Stimulated activated naive CD4-positive, alpha-beta T cell treated with Interleukin-2 at 50 U/mL for 16 hours (primary cell): ENCODE results near the gene ZBTB33.

Experiments used
- DNase-seq: peaks from one replicate; lab custom pipeline; 2025; lab: John Stamatoyannopoulos, UW

Gene ZBTB33

DNA sequence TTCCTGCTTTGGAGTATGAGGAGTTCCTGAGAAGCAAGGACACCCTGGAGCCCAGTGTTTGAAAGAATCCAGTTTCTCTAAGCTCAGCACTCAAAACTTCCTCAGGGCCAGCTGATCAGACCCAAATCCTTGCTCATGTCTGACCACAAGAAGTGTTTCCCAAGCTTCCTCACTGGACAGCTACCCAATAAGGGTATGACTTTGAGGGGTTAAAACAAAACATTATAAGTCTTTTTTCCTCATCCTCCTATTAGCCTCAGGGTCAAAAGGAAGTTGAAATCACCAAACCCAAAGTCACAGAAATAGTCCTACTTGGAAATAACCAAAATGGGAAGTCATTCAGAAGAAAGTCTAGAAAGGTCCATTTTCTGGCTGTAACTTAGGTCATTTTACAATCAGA, 13.7 kb downstream of the ZBTB33 start:
- DNase-seq: no peak

DNA sequence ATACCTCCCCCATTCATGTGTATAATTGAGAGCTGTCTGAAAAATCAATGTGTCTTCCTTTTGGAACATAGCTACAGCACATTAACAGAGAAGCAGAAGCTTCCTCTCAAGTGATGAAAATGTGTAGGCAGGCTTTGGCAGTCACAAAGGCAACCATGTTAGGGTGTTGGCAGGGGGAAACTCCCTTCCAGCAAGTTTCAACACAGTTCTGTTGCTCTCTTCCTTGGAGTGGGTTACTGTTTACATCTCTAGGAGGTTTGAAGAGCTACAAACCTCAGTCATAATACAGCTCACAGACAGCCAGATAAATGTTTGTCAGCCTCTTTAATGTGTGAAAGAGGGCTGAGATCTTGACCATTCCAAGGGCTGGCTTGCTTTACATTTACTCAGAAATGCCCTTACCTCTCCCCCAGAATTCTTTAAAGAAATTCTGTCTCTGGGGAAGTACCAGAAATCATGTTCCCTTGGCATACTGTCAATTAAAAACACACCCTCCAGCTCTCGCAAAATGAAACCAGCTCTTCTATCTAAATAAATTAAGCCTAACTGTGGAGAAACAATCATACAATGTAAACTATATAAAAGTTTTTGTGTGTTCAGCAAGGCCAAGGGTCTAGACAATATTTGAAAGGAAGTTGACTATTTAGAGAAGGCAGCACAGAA, 18.9 kb downstream of the ZBTB33 start:
- DNase-seq: no peak

DNA sequence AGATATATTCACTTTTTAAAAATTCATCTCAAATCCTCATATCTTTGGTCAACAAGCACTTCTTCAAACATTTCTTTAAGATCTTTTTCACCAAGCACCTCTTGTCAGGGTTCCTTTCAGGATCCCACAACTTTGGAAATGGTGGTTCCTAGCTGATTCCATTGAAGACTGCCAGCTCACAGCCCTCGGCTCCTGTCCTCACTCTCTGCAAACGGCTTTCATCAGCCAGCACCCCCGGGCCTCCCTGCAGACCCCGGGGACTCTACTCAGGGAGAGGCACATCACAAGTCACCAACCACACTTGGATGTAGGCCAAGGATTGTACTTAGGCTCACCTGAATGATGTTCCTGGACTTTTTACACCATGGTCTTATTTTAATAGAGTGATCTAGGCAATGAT, 20.0 kb downstream of the ZBTB33 start:
- no peak for DNase-seq

DNA sequence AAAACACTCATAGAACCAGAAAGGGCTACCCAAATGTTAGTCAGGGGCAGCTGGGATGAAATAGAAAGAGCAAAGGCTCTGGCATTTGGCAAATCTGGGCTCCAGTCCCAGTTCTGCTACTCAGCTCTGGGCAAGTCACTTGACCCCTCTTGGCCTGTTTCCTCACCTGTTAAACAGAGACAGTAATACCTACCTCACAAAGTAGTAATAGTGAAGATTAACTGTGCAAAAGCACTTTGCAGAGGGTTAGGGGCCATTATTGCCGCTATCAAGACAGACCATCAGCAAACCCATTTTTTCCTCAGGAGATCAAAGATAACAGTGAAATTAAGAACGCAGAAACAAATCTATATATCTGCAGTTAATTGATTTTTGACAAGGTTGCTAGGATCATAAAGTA, 20.6 kb downstream of the ZBTB33 start:
- DNase-seq: no peak

DNA sequence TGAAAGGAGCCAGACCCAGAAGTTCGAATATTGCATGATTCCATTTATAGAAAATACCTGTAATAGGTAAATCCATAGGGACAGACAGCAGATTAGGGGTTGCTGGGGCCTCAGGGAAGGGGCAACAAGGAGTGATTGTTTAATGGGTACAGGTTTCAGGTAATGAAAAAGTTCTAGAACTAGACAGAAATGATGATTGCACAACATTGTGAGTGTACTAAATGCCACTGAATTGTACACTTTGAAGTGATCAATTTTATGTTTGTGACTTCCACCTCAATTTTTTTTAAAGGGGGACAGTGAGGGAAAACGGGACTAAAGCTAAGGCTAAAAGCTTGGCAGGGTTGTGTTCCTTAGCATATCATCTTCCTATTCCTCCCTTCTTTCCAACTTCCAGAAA, 23.5 kb downstream of the ZBTB33 start:
- no peak for DNase-seq

DNA sequence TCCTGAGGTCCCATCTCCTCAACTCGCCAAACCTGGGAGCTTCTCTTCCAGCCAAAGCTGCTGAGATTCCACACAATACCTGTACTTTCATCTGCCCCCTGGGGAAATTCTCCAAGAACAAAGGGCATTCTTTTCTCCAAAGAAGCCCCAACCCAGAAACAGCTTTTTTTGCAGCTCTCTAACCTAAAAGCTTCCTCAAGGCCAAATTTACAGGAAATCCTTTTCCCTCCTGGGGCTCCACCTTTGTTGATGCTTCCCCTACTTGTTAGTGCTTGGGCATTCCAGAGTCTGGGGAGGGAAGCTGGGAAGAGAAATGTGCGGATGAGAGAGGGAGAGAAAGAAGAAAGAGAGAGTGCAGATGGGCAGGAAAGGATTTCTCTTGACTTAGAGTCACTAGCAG, 24.3 kb downstream of the ZBTB33 start:
- no peak for DNase-seq

DNA sequence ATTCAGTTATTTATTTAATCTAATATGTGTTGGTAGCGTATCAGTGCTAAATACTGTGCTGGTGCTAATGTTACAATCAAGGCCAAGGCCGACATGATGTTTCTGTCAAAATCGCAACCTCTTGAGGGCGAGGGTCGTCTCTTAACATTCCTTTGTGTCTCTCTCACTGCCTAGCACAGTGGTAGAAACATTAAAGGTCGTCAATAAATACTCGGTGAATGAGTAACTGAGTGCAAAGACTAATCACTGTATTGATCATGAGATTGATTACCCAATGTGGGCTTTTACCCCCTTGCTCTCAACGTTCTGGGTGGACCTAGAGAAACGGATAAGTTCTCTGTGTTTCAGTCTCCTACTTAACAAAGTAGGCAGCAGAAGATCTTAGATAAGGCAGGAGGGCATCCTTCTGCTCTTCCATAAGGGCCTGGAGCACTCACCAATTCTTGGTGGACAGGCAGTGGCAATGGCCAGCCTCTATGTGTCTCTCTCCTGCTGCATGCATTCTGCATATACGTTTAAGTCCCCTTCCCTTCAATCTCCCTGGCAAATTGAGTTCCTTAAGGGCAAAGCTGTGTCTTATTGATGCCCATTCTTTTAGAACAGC, 30.5 kb downstream of the ZBTB33 start:
- DNase-seq: no peak

DNA sequence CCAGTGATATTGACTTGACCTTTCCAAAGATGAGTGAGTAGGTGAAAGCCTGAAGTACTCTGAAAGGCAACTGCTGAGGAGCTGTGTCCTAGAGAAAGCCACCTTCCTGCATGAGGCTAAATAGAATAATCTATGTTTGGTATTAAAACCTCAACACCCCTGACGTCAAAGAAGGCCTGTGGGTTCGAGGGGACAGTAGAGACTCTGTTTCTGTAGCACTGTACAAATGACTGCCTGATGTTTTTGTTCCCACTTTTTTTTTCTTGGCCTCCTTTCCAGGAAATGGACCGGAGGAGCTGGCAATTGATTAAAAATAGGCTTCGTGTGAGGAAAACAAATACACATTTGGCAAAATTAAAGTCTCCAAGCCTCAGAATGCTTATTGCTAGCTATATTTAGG, 31.1 kb downstream of the ZBTB33 start:
- DNase-seq: no peak

DNA sequence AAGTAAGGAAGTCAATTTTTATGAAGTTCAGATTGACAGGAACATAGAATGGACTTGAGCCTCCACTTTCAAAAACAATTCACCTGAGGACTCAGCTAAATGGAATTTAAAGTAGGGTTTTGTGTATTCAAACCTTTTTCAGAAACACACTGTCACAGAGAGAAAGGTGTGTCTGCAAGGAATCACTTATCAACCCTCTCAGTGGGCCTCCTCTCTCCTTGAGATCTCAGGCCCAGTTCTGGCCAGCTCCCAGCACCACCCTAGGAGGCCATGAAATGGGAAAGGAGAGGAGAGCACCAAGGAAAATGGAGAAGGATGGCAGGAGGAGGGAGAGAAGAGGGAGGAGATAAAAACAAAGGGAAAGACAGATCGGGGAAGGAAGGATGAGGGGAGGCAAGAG, 32.1 kb downstream of the ZBTB33 start:
- no peak for DNase-seq

DNA sequence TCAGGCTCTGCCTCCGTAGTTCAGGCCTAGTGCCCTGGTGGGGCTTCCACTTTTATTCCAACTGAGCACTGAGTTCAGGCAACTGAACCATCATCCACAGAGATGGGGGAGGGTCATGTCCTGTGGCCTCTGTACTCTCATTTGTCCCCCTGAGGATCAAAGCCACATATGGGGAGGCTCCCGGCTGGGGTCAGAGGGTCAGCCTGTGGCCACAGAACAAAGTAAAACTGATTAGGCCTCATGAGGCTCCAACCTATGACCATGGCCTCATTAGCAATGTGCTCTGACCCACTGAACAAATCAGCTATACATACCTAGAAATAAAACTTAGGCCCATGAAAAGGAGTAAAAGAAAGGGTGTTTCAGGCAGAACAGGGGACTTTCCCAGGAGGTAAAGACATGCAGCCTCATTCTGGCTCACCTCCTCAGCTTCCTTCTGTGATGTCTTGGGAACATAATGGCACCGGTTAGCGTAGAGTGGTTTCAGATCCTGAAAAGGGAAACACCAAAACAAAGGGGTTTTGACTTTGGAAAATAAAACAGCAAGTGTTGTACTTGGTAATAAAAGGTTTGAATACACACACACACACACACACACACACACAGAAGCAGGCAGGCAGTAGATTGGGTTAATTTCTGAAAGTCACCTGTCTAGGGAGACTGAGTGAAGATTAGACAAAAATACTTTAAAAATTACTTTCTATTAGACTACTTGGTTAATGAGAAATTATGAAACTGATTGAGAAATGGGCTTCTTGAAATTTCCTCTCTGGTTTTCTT, 36.3 kb downstream of the ZBTB33 start:
- no peak for DNase-seq

DNA sequence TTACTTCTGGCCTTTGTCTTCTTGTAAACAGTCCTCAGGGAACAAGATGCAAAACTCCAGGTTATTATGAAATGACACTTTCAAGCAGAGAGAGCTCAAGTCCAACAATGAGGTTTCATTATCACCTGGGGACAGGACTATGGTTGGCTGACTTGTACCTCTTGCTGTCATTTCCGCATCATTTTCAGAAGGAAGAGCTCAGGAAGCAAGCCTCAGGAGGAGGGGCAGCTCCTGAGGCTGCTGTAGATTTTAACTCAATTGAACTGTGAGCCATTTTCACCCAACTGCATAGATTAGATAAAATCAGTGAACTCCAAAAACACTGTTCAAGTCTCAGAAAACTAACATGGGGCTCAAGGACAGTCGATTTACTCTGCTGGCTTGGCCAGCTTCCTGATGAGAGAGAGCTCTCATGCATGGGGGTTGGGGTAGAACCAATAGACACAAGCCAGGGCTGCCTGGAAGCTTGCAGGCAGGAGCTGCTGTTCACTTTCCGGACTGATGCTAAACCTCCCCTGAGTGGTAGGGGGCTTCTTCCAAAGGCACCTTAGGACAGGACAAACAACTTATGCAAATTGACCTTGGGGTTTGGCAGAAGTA, 37.0 kb downstream of the ZBTB33 start:
- DNase-seq: no peak

DNA sequence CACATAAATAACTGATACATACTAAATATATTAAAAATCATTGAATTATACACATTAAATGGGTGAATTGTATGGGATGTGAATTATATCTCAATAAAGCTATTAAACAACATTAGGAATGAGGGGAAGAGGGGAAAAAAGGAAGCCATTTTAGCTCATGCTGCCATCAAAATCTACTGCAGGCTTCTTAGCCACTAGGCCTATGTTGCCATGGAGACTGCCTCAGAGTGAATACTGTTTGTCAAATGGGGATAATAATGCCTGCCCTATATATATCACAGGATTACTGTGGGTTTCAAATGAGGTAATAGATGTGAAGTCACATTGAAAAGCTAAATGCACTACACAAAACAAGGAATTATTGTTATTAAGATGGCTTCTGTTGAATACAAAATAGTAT, 39.5 kb downstream of the ZBTB33 start:
- DNase-seq: no peak

DNA sequence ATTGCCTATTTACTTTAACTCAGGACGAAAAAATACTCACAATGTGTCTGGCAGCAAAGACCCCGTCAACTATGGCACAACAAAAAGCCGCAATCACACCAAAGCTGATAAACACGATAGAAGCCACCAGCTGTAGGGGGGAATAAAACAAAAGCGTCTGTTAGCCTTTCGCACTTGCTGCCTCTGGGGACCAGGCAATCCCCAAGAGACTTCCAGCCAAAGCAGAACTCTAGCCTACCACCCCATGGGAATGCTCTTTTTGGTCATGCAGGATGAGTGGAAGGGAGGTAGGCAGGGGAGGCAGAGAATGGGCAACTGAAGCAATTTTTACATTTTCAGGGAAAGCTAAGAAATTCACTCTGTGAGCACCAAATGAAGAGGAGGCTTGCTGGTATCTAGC, 40.6 kb downstream of the ZBTB33 start:
- no peak for DNase-seq

DNA sequence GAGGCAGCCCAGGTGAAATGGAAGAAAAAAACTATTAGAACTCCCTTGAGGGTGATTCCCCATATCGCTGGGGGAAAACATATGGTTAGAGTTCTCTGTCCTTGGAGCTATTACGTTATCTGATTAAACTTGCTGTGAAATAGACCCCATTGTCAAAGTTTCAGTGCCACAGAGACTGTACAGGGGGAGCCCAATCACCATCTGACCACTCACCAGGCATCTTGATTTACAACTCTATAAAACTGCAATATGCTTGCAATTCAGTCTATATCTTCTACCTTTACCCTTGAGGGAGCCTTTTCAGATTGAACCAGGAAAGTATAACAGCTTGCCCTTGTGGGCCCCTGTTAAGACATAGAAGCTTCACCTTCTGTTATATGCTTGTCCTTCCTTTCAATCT, 42.4 kb downstream of the ZBTB33 start:
- no peak for DNase-seq

DNA sequence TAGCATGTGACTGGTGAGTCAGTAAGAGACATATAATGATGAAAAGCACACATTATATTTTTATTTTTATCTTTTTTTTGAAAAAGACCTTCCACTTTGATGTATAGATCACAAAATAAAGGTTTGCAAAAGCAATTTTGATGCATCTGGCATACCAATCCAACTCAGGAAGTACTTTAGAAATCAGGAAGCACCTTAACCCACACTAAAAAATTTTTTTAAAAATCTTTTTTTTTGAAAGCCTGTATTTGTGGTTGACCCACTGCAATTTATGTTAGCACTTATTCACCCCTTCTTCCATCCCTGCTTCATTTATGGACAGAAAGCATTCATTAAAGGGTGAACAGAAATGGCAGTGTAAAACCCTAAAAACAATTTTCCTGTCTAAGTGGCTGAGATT, 44.0 kb downstream of the ZBTB33 start:
- DNase-seq: no peak

DNA sequence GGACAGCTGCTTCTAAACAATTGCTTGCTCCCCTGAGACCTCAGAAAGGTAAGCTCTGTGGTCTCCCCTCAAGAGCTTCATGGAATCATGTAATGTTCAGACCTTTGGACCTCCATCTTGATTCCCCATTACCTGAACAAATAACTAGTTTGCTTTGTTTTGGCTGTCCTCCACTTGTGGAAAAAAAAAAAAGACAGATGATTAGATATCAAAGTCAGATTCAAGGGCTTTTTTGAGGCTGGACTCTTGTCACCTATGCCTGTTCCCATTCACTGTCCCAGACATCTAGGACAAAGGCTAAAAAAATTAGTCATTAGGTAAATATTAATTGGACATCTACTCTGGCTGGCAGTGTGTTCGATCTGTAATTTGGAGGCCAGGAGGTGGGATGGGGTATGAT, 47.3 kb downstream of the ZBTB33 start:
- no peak for DNase-seq

DNA sequence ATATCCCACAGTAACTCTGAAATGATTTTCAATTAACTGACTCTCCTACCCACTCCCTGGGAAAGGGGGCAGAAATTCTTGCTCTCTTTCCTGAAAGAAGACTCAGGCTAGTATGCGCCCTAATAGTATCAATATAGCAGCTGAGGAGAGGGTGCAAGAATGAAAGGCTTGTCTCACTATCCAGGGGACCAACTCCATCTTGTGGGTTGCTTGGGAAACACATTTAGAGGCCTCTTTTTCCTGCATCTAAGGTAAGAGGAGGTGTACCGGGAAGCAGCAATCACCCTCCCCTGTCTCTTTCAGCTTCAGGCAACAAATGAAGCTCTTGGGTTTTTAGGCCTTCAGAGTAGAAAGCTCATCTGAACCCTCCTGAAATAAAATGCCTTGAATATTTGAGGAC, 49.3 kb downstream of the ZBTB33 start:
- DNase-seq: no peak

DNA sequence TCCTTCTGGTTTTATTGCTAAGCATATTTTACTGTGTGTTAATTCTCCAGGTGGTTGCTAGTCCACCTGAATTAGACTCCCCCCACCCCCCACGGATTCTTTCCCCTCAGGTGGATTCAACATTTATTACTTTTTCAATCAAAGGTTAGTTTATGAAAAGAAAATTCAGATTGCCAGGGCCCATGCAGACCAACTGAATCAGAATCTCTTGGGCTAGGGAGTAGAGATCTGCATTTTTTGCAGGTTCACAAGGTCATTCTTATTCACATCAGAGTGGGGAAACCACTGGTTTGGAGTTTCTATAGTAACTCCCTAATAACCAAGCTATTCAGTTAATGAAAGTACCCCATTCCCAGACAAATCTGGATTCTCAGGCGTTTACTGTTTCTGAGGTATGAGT, 50.9 kb downstream of the ZBTB33 start:
- no peak for DNase-seq

DNA sequence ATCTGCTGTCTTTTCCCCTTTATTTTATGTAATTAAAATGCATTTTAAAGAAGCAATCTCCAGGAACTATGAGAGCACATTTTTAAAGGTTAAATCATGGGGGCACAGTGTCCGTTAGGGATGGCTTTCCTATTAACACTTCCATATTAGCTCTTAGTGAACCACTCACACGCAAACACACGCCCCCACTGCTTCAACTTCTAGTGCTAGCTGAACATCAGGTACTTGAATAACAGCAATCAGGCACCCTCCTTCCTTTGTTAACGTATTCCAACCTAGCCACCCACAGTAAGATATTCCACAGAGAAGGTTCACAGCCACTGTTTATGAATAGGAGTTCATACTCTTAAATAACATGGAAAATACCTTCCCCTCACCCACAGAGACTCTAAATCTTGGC, 51.3 kb downstream of the ZBTB33 start:
- no peak for DNase-seq

DNA sequence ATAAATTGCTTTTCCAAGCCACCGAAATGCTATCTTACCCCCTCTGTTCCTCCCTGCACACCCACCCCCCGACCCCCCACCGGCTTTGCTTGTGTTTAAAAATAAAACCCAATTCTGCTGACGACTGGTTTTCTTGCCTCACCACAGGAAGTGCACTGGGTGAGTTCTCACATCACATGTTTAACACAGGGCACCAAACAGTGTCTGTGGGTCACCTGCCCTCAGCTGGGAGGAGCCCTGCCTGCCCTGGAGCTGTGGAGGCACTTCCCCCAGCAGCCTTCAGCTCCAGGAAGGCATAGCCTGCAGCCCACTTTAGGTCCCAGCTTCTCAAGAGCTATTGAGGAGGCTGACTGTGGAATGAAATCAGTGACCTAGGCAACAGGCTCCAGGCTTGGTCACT, 51.8 kb downstream of the ZBTB33 start:
- no peak for DNase-seq

DNA sequence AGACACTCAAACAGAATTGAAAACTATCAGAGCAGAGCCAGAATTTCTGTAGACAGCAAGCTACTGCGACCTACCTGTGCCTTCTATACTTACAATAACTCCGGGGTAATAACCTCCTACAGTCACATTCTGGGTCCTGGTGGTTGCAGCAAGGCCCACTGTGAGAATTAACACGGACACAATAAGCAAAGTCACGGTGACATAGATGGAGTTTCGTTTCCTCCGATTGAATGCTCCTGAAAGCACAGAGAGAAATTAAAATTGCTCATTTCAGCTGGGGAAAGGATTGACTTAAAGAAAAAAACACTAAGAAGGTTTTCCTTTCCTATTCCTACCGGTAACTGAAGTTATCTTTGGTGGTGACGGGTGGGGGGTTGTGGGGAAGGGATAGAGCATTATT, 53.6 kb downstream of the ZBTB33 start:
- DNase-seq: no peak

DNA sequence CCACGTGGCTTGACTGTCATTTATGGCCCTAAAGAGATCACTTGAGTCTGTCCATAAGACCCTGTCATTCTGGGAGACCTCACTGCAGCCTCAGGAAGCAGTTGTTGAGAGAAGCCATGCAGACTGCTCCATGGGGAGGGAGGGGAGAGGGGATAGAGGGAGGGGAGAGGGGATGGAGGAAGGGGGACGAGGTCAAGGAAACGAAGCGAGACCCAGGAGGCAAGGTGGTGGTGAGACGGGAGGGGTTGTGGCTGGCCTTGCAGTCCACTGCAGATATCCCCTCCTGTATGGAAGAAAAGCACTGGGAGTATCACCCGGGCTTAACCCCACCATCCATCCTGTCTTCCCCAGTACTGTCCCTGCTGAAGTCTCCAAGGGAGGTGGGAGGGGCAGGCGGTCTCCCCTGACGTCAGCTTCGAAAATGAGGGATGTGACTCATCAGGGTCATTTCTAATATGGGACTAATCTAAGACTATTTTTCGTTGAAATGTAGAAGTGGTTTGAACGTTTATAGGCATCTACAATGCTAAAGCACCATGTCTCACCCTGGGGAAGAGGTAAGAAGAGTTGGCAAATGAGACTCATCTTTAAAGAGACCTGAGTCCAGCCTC, 55.0 kb downstream of the ZBTB33 start:
- DNase-seq: no peak

DNA sequence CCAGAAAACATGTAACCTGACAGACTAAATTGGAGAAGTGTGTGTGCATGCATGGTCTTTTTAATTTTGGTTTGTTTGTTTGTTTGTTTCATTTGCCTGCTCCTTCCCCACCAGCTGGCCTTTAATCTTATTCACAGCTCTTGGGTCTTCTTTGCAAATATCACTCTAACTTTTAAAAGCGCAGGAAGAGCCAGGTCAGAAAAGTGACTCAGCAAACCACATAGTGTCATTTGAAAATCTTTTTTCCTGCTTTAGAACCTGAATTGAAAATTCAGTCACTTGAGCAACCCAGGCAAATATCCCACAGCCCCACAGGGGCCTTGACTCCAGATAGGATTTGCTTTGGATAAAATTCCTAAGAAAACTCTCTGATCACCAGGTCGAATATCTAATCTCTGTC, 56.0 kb downstream of the ZBTB33 start:
- no peak for DNase-seq
